ENCODE data around the gene AXIN1. TPM values are rescaled to one million over a fixed set of nuclear protein-coding genes. Genes with fewer than 3 reads are reported as not detected.

The AXIN1 gene
- total RNA-seq, 1 experiment from 2014 or later: 49.8 TPM

DNA sequence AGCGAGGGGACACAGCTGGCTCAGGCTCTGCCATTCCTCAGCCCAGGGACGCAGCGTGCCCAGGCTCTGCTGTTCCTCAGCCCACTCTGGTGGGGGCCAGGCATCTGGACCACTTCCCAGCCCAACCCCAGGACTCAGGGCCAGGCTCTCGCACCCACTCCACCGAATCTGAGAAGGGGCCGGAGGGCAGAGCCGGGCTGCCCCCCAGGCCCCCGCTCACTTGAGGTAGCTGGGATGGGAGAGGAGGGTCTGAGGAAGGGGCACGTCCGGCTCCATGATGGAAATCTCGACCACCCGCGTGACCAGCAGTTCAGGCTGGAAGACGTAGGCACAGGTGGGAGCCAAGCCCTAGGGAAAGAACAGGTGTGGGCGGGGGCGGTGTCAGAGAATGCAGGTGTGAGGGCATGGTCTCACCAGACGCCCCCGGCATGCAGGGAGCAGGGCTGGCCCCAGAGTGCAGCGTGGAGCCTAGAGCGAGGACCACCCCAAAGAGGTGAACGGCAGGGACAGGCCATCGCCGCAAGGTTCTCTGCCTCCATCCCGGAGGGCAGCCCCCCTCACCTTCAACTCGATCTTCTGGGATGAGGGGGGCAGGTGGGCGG is 24.4 kb upstream of the AXIN1 start:
- TF ChIP-seq, protein P1, sequence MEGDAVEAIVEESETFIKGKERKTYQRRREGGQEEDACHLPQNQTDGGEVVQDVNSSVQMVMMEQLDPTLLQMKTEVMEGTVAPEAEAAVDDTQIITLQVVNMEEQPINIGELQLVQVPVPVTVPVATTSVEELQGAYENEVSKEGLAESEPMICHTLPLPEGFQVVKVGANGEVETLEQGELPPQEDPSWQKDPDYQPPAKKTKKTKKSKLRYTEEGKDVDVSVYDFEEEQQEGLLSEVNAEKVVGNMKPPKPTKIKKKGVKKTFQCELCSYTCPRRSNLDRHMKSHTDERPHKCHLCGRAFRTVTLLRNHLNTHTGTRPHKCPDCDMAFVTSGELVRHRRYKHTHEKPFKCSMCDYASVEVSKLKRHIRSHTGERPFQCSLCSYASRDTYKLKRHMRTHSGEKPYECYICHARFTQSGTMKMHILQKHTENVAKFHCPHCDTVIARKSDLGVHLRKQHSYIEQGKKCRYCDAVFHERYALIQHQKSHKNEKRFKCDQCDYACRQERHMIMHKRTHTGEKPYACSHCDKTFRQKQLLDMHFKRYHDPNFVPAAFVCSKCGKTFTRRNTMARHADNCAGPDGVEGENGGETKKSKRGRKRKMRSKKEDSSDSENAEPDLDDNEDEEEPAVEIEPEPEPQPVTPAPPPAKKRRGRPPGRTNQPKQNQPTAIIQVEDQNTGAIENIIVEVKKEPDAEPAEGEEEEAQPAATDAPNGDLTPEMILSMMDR (IDR thresholded peaks at IDR 0.05; ENCODE audit: unreplicated experiment): no peak
- H3K27me3 Mint-ChIP-seq (ENCODE audit: unreplicated experiment): no peaks in the 10 kb centered on the region
- CTCF ChIA-PET: no interaction called here
- no peak overlapping the region for H3K27ac Mint-ChIP-seq (ENCODE audit: unreplicated experiment)
- intact Hi-C loops (cut with micrococcal nuclease; ENCODE audit: unreplicated experiment): no loop called here
- H3K9me3 Mint-ChIP-seq (ENCODE audit: low read depth, unreplicated experiment): no peaks in the 10 kb centered on the region
- BruUV-seq (replicated peaks): TSS peak; percentile 8
- no peak for DNase-seq
- no peaks in the 10 kb centered on the region for H3K4me1 Mint-ChIP-seq (ENCODE audit: low read depth, unreplicated experiment)
- no peak overlapping the region for H3K4me3 Mint-ChIP-seq (ENCODE audit: low read depth, unreplicated experiment)
- H3K36me3 Mint-ChIP-seq (ENCODE audit: insufficient read depth, unreplicated experiment): peaks cover 37% of the 10 kb centered on the region

DNA sequence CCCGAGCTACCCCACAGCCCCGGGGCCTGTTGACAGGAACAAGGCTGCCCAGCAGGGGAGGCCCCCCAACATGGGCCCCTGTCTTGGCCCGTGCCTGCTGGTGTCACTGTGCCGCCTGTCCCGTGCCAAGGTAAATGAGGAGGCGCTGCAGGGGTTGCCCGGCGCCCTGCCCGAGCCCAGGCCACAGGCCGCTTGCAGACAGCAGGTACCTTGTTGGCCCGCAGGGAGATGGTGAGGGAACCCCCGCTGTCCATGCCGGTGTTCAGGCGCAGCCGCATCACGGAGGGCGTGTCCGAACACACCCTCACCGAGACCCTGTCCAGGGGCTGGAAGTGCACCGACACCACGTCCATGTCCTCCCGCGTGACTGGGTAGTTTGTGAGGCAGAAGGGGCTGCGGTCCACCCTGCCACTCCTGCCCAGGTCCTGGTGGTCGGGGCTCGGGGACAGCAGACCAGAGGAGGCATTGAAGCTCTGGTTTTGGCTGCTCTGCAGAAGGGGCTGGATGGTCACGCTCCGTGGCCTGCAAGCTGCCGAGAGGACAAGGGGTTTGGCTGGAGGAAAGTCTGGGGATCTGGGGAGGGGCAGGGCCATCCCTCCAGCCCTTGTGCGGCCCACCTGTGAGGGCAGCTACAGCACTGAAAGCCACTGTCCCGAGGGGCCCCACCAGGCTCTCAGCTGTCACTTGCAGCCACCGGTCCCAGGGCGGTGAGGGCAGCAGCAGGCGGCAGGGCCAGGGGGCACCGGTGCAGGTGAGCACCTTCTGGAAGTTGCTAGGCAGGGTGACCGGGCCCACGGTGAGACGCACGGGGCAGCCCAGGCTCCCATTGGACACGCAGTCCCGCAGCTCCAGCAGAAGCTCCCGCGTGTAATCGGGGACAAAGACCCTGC is 23.6 kb upstream of the AXIN1 start:
- H3K27ac Mint-ChIP-seq (ENCODE audit: unreplicated experiment): no peak overlapping the region
- BruUV-seq (replicated peaks): no TSS peak
- CTCF ChIA-PET: no interaction called here
- H3K27me3 Mint-ChIP-seq (ENCODE audit: unreplicated experiment): no peaks in the 10 kb centered on the region
- intact Hi-C loops (cut with micrococcal nuclease; ENCODE audit: unreplicated experiment): no loop called here
- no peaks in the 10 kb centered on the region for H3K9me3 Mint-ChIP-seq (ENCODE audit: low read depth, unreplicated experiment)
- no peaks in the 10 kb centered on the region for H3K4me1 Mint-ChIP-seq (ENCODE audit: low read depth, unreplicated experiment)
- no peak for DNase-seq
- TF ChIP-seq, protein P1 (IDR thresholded peaks at IDR 0.05; ENCODE audit: unreplicated experiment): no peak
- H3K4me3 Mint-ChIP-seq (ENCODE audit: low read depth, unreplicated experiment): no peak overlapping the region
- peaks cover 34% of the 10 kb centered on the region for H3K36me3 Mint-ChIP-seq (ENCODE audit: insufficient read depth, unreplicated experiment)

DNA sequence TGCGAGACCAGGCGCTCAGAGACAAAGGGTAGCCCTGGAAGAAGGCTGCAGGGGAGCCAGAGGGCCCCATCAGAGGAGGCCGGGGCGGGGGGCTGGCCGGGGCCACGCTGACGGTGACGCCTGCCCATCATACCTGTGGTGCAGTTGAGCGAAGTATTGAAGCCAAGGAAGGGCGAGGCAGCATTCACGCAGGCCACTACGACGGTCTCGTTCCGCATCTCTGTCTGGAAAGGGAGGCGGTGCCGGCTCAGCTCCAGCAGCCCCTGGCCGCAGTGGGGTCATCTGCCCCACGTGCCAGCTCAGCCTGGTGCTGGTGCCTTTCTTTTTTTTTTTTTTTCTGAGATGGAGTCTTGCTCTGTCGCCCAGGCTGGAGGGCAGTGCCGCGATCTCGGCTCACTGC is 22.7 kb upstream of the AXIN1 start:
- Mint-ChIP-seq H3K4me1 (ENCODE audit: low read depth, unreplicated experiment) (no peaks in the 10 kb centered on the region), H3K4me3 (ENCODE audit: low read depth, unreplicated experiment) (no peak overlapping the region), H3K27ac (ENCODE audit: unreplicated experiment) (no peak overlapping the region), H3K9me3 (ENCODE audit: low read depth, unreplicated experiment) (no peaks in the 10 kb centered on the region), H3K27me3 (ENCODE audit: unreplicated experiment) (no peaks in the 10 kb centered on the region), H3K36me3 (ENCODE audit: insufficient read depth, unreplicated experiment) (peaks cover 34% of the 10 kb centered on the region)
- no TSS peak for BruUV-seq (replicated peaks)
- TF ChIP-seq, protein P1 (IDR thresholded peaks at IDR 0.05; ENCODE audit: unreplicated experiment): no peak
- DNase-seq: no peak
- CTCF ChIA-PET: interaction anchor here (0.6 kb wide), 1 partner anchor 13 kb away, joined by 3 read pairs; no protein-coding TSS in a partner anchor
- intact Hi-C loops (cut with micrococcal nuclease; ENCODE audit: unreplicated experiment): no loop called here

DNA sequence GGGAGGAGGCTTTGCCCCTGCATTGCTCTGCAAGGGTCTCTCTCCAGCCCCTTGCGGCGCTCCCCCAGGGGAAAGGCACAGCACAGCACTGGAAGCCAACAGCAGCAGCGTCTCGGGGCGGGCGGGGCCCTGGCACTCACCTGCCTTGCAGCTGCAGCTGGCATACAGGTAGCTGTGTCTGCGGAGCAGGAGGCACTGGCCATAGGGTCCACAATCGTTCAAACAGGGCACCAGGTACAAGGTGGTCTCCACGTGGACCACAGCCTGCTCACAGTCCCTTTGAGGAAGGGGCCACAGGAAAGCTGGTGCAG is 22.0 kb upstream of the AXIN1 start:
- BruUV-seq (replicated peaks): no TSS peak
- CTCF ChIA-PET: interaction anchor here (0.6 kb wide), 1 partner anchor 12 kb away, joined by 3 read pairs; no protein-coding TSS in a partner anchor
- Mint-ChIP-seq H3K36me3 (ENCODE audit: insufficient read depth, unreplicated experiment) (peaks cover 34% of the 10 kb centered on the region), H3K4me1 (ENCODE audit: low read depth, unreplicated experiment) (no peaks in the 10 kb centered on the region), H3K27ac (ENCODE audit: unreplicated experiment) (no peak overlapping the region), H3K27me3 (ENCODE audit: unreplicated experiment) (no peaks in the 10 kb centered on the region), H3K4me3 (ENCODE audit: low read depth, unreplicated experiment) (no peak overlapping the region), H3K9me3 (ENCODE audit: low read depth, unreplicated experiment) (no peaks in the 10 kb centered on the region)
- TF ChIP-seq, protein P1 (IDR thresholded peaks at IDR 0.05; ENCODE audit: unreplicated experiment): no peak
- DNase-seq: no peak
- intact Hi-C loops (cut with micrococcal nuclease; ENCODE audit: unreplicated experiment): no loop called here

Measured in Calu3 (cell line).